Dendritic cell treated with granulocyte-macrophage colony-stimulating factor and Interleukin-4, amounts not matched to agents 40 ng/mL and 50 ng/mL, for 4 days (primary cell): ENCODE data around the gene DLX6.

ENCODE experiments used
- H3K27ac Mint-ChIP-seq: one replicate; pipeline ENCODE4 v1.8.0; 2022; ENCODE audit warnings: mild to moderate bottlenecking, mixed read lengths
- H3K27me3 Mint-ChIP-seq: one replicate; pipeline ENCODE4 v1.8.0; 2022; ENCODE audit warnings: mild to moderate bottlenecking, mixed read lengths
- H3K36me3 Mint-ChIP-seq: one replicate; pipeline ENCODE4 v1.8.0; 2022; ENCODE audit warnings: low read depth, mixed read lengths
- H3K4me1 Mint-ChIP-seq: one replicate; pipeline ENCODE4 v1.8.0; 2022; ENCODE audit warnings: low read depth, mixed read lengths
- H3K4me3 Mint-ChIP-seq: one replicate; pipeline ENCODE4 v1.8.0; 2022; ENCODE audit warnings: mild to moderate bottlenecking, moderate library complexity, mixed read lengths
- H3K9me3 Mint-ChIP-seq: one replicate; pipeline ENCODE4 v1.8.0; 2022; ENCODE audit warnings: mixed read lengths
- intact Hi-C: fragments of 100-400 bp; cut with micrococcal nuclease; formaldehyde crosslinking; loops from one replicate; pipeline ENCODE4 v1.15.0; 2022

DLX6 gene

GRCh38 chr7:97005183-97006054, at the start of gene DLX6:
Gene DLX6 (plus strand): TSS chr7:97005553. CDS start chr7:97005978, 425 bp downstream.
- no peaks in the 10 kb centered on the region for H3K36me3 Mint-ChIP-seq
- peak within 1 kb of the TSS; percentile 60 for H3K4me3 Mint-ChIP-seq
- H3K27ac Mint-ChIP-seq: no peak within 1 kb of the TSS
- no peaks in the 10 kb centered on the region for H3K9me3 Mint-ChIP-seq
- peaks cover 12% of the 10 kb centered on the region for H3K4me1 Mint-ChIP-seq
- intact Hi-C loops: no loop called here
- H3K27me3 Mint-ChIP-seq: peaks cover 95% of the 10 kb centered on the region

- intact Hi-C loops: no loop called here
- Mint-ChIP-seq H3K36me3 (no peaks in the 10 kb centered on the region), H3K4me3 (no peak overlapping the region), H3K27ac (no peak overlapping the region), H3K4me1 (no peaks in the 10 kb centered on the region), H3K9me3 (peaks cover 24% of the 10 kb centered on the region), H3K27me3 (no peaks in the 10 kb centered on the region)
These were observed 46.2 kb upstream of the DLX6 start for GRCh38 chr7:96959135-96959534.

- H3K9me3 Mint-ChIP-seq: peaks cover 19% of the 10 kb centered on the region
- H3K27me3 Mint-ChIP-seq: no peaks in the 10 kb centered on the region
- intact Hi-C loops: no loop called here
- H3K36me3 Mint-ChIP-seq: no peaks in the 10 kb centered on the region
- no peak overlapping the region for H3K27ac Mint-ChIP-seq
- H3K4me3 Mint-ChIP-seq: no peak overlapping the region
- H3K4me1 Mint-ChIP-seq: no peaks in the 10 kb centered on the region
These were observed 43.0 kb upstream of the DLX6 start for GRCh38 chr7:96962221-96962885.

GRCh38 chr7:96968981-96969380, 36.4 kb upstream of the DLX6 start:
- H3K27me3 Mint-ChIP-seq: peaks cover 2% of the 10 kb centered on the region
- no peak overlapping the region for H3K27ac Mint-ChIP-seq
- no peaks in the 10 kb centered on the region for H3K4me1 Mint-ChIP-seq
- H3K36me3 Mint-ChIP-seq: no peaks in the 10 kb centered on the region
- H3K9me3 Mint-ChIP-seq: no peaks in the 10 kb centered on the region
- intact Hi-C loops: no loop called here
- H3K4me3 Mint-ChIP-seq: no peak overlapping the region

GRCh38 chr7:96970739-96971138, 34.6 kb upstream of the DLX6 start:
- H3K36me3 Mint-ChIP-seq: no peaks in the 10 kb centered on the region
- no peak overlapping the region for H3K27ac Mint-ChIP-seq
- H3K27me3 Mint-ChIP-seq: peaks cover 3% of the 10 kb centered on the region
- intact Hi-C loops: no loop called here
- no peaks in the 10 kb centered on the region for H3K4me1 Mint-ChIP-seq
- no peaks in the 10 kb centered on the region for H3K9me3 Mint-ChIP-seq
- no peak overlapping the region for H3K4me3 Mint-ChIP-seq

- Mint-ChIP-seq H3K36me3 (no peaks in the 10 kb centered on the region), H3K27ac (no peak overlapping the region), H3K9me3 (no peaks in the 10 kb centered on the region), H3K4me3 (no peak overlapping the region), H3K4me1 (no peaks in the 10 kb centered on the region), H3K27me3 (peaks cover 3% of the 10 kb centered on the region)
- intact Hi-C loops: no loop called here
These were observed 31.4 kb upstream of the DLX6 start for GRCh38 chr7:96973986-96974385.

GRCh38 chr7:96976106-96976505, 29.2 kb upstream of the DLX6 start:
- Mint-ChIP-seq H3K4me3 (no peak overlapping the region), H3K36me3 (no peaks in the 10 kb centered on the region), H3K27ac (no peak overlapping the region), H3K4me1 (no peaks in the 10 kb centered on the region), H3K9me3 (no peaks in the 10 kb centered on the region), H3K27me3 (peaks cover 3% of the 10 kb centered on the region)
- intact Hi-C loops: no loop called here

- peaks cover 6% of the 10 kb centered on the region for H3K27me3 Mint-ChIP-seq
- H3K9me3 Mint-ChIP-seq: no peaks in the 10 kb centered on the region
- no peaks in the 10 kb centered on the region for H3K4me1 Mint-ChIP-seq
These were observed 27.9 kb upstream of the DLX6 start for GRCh38 chr7:96977445-96977844.

GRCh38 chr7:96979551-96980276, 25.6 kb upstream of the DLX6 start:
- Mint-ChIP-seq H3K36me3 (no peaks in the 10 kb centered on the region), H3K9me3 (no peaks in the 10 kb centered on the region), H3K27ac (no peak overlapping the region), H3K27me3 (peaks cover 5% of the 10 kb centered on the region), H3K4me1 (no peaks in the 10 kb centered on the region), H3K4me3 (no peak overlapping the region)
- intact Hi-C loops: no loop called here

More at GRCh38 chr7:96977445-96977844, 27.9 kb upstream of the DLX6 start:
- Mint-ChIP-seq H3K36me3 (no peaks in the 10 kb centered on the region), H3K27ac (no peak overlapping the region), H3K4me3 (no peak overlapping the region)
- intact Hi-C loops: no loop called here

GRCh38 chr7:96982586-96982985, 22.8 kb upstream of the DLX6 start:
- H3K9me3 Mint-ChIP-seq: no peaks in the 10 kb centered on the region
- no peak overlapping the region for H3K4me3 Mint-ChIP-seq
- no peaks in the 10 kb centered on the region for H3K4me1 Mint-ChIP-seq
- H3K27me3 Mint-ChIP-seq: peaks cover 18% of the 10 kb centered on the region
- no peak overlapping the region for H3K27ac Mint-ChIP-seq
- intact Hi-C loops: no loop called here
- H3K36me3 Mint-ChIP-seq: no peaks in the 10 kb centered on the region

- intact Hi-C loops: no loop called here
- H3K9me3 Mint-ChIP-seq: no peaks in the 10 kb centered on the region
- H3K4me3 Mint-ChIP-seq: no peak overlapping the region
- H3K36me3 Mint-ChIP-seq: no peaks in the 10 kb centered on the region
- peaks cover 48% of the 10 kb centered on the region for H3K27me3 Mint-ChIP-seq
- H3K27ac Mint-ChIP-seq: no peak overlapping the region
- H3K4me1 Mint-ChIP-seq: no peaks in the 10 kb centered on the region
These were observed 19.4 kb upstream of the DLX6 start for GRCh38 chr7:96985992-96986391.

- Mint-ChIP-seq H3K4me1 (no peaks in the 10 kb centered on the region), H3K9me3 (no peaks in the 10 kb centered on the region), H3K27me3 (peaks cover 53% of the 10 kb centered on the region), H3K4me3 (no peak overlapping the region), H3K36me3 (no peaks in the 10 kb centered on the region), H3K27ac (no peak overlapping the region)
- intact Hi-C loops: no loop called here
These were observed 18.5 kb upstream of the DLX6 start for GRCh38 chr7:96986901-96987300.

GRCh38 chr7:96987719-96988118, 17.6 kb upstream of the DLX6 start:
- no peaks in the 10 kb centered on the region for H3K36me3 Mint-ChIP-seq
- peaks cover 7% of the 10 kb centered on the region for H3K4me1 Mint-ChIP-seq
- intact Hi-C loops: no loop called here
- no peaks in the 10 kb centered on the region for H3K9me3 Mint-ChIP-seq
- peaks cover 56% of the 10 kb centered on the region for H3K27me3 Mint-ChIP-seq
- H3K27ac Mint-ChIP-seq: no peak overlapping the region
- H3K4me3 Mint-ChIP-seq: no peak overlapping the region

- intact Hi-C loops: no loop called here
- Mint-ChIP-seq H3K27ac (no peak overlapping the region), H3K27me3 (peaks cover 73% of the 10 kb centered on the region), H3K4me3 (no peak overlapping the region), H3K9me3 (no peaks in the 10 kb centered on the region), H3K4me1 (peaks cover 10% of the 10 kb centered on the region), H3K36me3 (no peaks in the 10 kb centered on the region)
These were observed 16.0 kb upstream of the DLX6 start for GRCh38 chr7:96989241-96989858.
